CD1c-positive myeloid dendritic cell (primary cell): ENCODE measurements around the gene GJC1.
A peak's percentile ranks its signal among the peaks of the same experiment; 100 is the strongest.
"Not testable (repeated sequence)": the region's sequence is repeated elsewhere in the genome, so short reads cannot be mapped to it uniquely, and the experiment has no call there.

Experiments
- DNase-seq: peaks from one replicate; pipeline ENCODE4 v3.0.0-alpha.2; 2016; ENCODE audit errors: extremely low spot score

GJC1 gene

GRCh38 chr17:44844390-44844830 lies 14.3 kb upstream of the GJC1 start:
- DNase-seq = no peak

- DNase-seq = no peak
Measured at GRCh38 chr17:44842748-44843147, 12.7 kb upstream of the GJC1 start.

DNA sequence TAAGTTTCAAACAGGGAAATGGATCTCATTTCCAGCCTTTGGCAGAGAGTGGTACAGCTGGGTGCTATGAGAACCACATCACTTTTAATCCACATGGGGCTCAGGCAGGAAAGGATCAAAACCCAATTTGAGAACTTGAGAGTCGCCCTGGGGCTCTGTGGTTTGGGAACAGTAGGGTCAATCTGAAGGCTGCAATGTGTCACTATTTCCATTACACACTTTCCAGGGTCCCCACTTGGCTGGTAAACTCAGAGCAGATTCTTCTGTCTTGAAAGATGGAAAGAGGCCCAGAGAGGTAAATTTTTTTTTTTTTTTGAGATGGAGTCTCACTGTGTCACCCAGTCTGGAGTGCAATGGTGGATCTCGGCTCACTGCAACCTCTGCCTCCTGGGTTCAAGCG lies 10.8 kb upstream of the GJC1 start:
- no peak for DNase-seq

GRCh38 chr17:44840274-44840673 lies 10.2 kb upstream of the GJC1 start:
- DNase-seq = no peak

DNA sequence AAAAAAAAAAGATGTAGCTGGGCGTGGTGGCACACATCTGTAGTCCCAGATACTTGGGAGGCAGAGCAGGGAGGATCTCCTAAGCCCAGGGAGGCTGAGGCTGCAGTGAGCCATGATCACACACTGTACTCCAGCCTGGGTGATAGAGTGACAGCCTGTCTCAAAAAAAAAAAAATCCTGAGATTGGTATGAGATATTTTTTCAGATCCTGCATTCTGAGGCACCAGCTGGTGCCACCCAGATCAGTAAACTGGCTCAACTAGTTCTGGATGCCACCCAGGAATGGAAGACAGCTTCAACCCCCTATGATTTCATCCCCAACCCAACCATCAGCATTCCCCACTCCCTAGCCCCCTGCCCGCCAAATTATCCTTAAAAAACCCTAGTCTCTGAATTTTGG lies 7.1 kb upstream of the GJC1 start:
- DNase-seq = no peak

- DNase-seq = no peak
Measured at GRCh38 chr17:44832805-44833204, 2.7 kb upstream of the GJC1 start.

- no peak for DNase-seq
Measured at GRCh38 chr17:44831371-44831770, 1.3 kb upstream of the GJC1 start.

- DNase-seq = no peak
Measured at GRCh38 chr17:44830359-44831288, 537 bp upstream of the GJC1 start.

- peak; percentile 12 for DNase-seq
Measured at GRCh38 chr17:44828919-44829522, 1.1 kb downstream of the GJC1 start.

DNA sequence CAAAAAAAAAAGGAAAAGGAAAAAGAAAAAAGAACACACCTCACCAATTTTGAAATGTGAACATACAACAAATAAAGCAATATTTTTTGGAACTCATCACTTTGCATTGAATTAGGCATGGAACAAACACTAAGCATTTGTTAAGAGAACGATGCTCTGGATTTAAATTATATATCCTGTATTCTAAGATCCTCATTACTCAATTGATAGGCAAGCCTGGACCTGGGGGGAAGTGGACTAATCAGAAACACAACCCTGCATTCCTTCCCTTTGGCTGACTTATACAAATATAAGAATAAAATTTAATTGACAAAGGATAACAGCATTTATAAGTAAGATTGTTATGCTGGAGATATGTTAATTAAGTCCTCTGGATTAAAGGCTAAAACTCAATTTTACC lies 2.2 kb downstream of the GJC1 start:
- DNase-seq = no peak

DNA sequence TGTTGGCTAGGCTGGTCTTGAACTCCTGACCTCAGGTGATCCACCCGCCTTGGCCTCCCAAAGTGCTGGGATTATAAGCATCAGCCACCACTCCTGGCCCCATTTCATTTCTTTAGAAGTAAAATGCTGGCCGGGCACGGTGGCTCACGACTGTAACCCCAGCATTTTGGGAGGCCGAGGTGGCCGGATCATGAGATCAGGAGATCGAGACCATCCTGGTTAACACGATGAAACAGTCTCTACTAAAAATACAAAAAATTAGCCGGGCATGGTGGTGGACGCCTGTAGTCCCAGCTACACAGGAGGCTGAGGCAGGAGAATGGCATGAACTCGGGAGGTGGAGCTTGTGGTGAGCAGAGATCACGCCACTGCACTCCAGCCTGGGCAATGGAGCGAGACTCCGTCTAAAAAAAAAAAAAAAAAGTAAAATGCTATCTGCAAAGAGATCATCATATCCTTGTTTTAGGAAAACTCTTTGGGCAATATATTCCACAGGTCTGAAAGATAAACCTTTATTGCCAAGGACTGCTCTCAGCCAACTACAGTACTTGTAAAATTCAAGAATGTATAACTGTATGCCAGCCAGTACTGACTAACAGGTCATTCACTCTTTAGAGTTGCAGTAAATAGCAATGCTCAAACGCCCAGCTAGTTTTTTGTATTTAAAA lies 3.8 kb downstream of the GJC1 start:
- DNase-seq = no peak

DNA sequence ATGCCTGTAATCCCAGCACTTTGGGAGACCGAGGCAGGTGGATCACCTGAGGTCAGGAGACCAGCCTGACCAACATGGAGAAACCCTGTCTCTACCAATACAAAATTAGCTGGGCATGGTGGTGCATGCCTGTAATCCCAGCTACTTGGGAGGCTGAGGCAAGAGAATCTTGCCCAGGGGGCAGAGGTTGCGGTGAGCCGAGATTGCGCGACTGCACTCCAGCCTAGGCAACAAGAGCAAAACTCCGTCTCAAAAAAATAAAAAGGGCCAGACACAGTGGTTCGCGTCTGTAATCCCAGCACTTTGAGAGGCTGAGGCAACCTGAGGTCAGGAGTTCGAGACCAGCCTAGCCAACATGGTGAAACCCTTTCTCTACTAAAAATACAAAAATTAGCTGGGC lies 4.9 kb downstream of the GJC1 start:
- DNase-seq = not testable (repeated sequence)

GRCh38 chr17:44820631-44821212 lies 9.4 kb downstream of the GJC1 start:
- DNase-seq = no peak

GRCh38 chr17:44818508-44818907 lies 11.6 kb downstream of the GJC1 start:
- DNase-seq = not testable (repeated sequence)

GRCh38 chr17:44812263-44812662 lies 17.8 kb downstream of the GJC1 start:
- DNase-seq = no peak

GRCh38 chr17:44808656-44809388 lies 21.3 kb downstream of the GJC1 start:
- not testable (repeated sequence) for DNase-seq

DNA sequence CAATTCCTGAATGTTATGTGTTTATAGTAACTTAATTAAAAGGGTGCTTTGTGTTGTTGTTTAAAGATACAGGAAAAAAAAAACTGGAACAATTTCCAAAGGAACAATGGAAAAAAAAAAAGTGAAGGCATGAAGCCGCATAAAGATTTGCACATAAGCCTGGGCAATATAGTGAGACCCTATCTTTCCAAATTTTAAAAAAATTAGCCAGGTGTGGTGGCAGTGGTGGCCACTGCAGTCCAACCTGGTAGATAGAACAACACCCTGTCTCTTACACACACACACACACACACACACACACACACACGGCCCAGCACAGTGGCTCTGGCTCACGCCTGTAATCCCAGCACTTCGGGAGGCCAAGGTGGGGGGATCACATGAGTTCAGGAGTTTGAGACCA lies 21.9 kb downstream of the GJC1 start:
- DNase-seq = no peak

GRCh38 chr17:44807817-44808155 lies 22.3 kb downstream of the GJC1 start:
- DNase-seq = no peak

GRCh38 chr17:44807093-44807816 lies 22.8 kb downstream of the GJC1 start:
- no peak for DNase-seq

GRCh38 chr17:44804302-44805089 lies 25.6 kb downstream of the GJC1 start:
- DNase-seq = no peak
